SJCRH30 (cell line): ENCODE data around the gene TMA7. TPM values are rescaled to one million over a fixed set of nuclear protein-coding genes. Genes with fewer than 3 reads are reported as not detected.

Experiments
- DNase-seq, 2 experiments: peaks; one replicate each; pipeline ENCODE4 v3.0.0-alpha.2; 2015 to 2020
- H3K27ac ChIP-seq: fragments of 250-450 bp; sonication (Bioruptor Pico); 2 replicates; pipeline ENCODE4 v1.5.1; 2020; ENCODE audit warnings: mild to moderate bottlenecking, moderate library complexity
- H3K27me3 ChIP-seq: fragments of 250-450 bp; sonication (Bioruptor Pico); 2 replicates; pipeline ENCODE4 v1.5.1; 2020; ENCODE audit warnings: mild to moderate bottlenecking, moderate library complexity
- H3K36me3 ChIP-seq: fragments of 250-450 bp; sonication (Bioruptor Pico); 2 replicates; pipeline ENCODE4 v1.5.1; 2020; ENCODE audit warnings: mild to moderate bottlenecking, moderate library complexity
- H3K4me1 ChIP-seq: fragments of 250-450 bp; sonication (Bioruptor Pico); 2 replicates; pipeline ENCODE4 v1.5.1; 2020; ENCODE audit warnings: mild to moderate bottlenecking, moderate library complexity
- H3K4me3 ChIP-seq: fragments of 250-450 bp; sonication (Bioruptor Pico); 2 replicates; pipeline ENCODE4 v1.5.1; 2020; ENCODE audit warnings: mild to moderate bottlenecking, moderate library complexity
- H3K9me3 ChIP-seq: fragments of 250-450 bp; sonication (Bioruptor Pico); replicated peaks from 2 replicates; pipeline ENCODE4 v1.5.1; 2020; ENCODE audit warnings: mild to moderate bottlenecking, moderate library complexity
- total RNA-seq: library from RNA; depleted of rRNA; stranded (reverse); fragments of >200 nt; shearing (Covaris generic); gene quantifications from 2 replicates; pipeline ENCODE4 v1.2.3, GENCODE V29; 2014

The TMA7 gene
- total RNA-seq, 1 experiment from 2014 or later: 498 TPM

DNA sequence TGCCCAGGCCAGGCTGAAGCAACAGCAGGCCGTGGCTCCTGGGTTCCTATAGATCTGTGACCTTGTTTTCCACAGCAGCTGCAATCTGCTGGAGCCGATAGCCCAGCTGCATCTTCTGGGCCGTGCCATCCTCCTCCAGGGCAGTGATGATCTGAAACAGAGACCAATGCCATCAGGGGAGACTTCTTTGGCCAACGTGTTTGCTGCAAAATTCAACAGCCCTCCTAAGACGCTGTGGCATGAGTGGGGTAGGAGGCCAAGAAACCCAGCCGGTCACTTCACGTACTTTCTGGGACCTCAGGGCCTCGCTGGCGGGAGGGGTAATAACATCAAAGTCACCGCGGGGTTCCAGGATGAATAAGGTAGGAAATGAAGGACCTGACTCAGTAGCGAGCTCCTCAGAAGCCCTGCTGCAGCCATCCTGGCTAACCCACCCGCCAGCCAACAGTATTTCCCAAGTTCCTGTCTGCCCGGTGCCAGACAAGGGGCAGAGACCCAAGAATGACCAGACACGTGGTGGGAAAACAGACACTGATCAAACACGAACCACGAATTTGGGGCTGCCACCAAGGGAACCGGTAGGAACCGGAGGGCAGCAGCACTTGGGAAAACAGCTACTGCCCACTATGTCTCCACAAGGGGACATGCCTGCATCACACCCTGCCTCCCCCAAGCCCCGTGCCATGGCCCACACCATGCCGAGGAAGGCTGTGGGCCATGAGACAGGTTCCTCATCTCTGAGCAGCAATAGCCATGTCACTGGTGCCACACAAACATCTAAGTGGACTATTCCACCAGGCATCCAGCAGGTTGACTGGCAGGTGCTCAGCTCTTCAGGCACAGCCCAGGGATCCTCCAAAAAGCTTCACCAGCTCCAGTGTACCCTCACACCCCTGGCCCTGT lies 35.4 kb upstream of the TMA7 start:
- peaks cover 4% of the 10 kb centered on the region; the same call in 1 of the 2 replicates for H3K4me1 ChIP-seq
- no peaks in the 10 kb centered on the region for H3K9me3 ChIP-seq
- no peaks in the 10 kb centered on the region for H3K27me3 ChIP-seq
- no peak overlapping the region for H3K27ac ChIP-seq
- peaks cover 25% of the 10 kb centered on the region for H3K36me3 ChIP-seq
- DNase-seq: no peak
- no peak overlapping the region for H3K4me3 ChIP-seq

DNA sequence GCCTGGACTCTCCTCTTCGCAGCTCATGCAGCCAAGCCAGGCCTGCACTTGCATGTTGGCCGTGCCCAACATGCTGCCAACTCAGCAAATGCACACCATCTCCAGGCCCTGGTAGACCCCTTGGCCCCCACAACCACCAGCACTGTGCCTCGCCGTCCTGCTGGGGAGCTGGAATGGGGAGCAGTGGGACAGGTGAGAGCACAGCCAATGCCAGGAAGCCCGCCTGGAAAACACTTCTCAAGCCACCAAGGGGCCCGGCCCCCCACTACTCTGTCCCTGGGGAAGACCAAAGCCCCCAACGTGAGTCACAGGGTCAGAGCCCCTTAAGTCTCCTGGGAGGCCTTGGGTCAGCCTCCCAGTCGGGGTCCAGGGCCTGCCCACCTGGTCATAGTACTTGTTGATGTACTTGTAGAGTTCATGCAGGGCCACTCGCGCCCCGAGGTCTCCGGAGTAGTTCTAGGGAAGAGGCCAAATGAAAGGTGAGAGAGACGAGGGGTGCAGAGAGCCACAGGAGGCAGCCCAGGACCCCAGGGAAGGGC lies 34.6 kb upstream of the TMA7 start:
- H3K36me3 ChIP-seq: peaks cover 26% of the 10 kb centered on the region
- no peak overlapping the region for H3K27ac ChIP-seq
- no peaks in the 10 kb centered on the region for H3K27me3 ChIP-seq
- peaks cover 4% of the 10 kb centered on the region; the same call in 1 of the 2 replicates for H3K4me1 ChIP-seq
- H3K4me3 ChIP-seq: no peak overlapping the region
- no peak for DNase-seq
- no peaks in the 10 kb centered on the region for H3K9me3 ChIP-seq

DNA sequence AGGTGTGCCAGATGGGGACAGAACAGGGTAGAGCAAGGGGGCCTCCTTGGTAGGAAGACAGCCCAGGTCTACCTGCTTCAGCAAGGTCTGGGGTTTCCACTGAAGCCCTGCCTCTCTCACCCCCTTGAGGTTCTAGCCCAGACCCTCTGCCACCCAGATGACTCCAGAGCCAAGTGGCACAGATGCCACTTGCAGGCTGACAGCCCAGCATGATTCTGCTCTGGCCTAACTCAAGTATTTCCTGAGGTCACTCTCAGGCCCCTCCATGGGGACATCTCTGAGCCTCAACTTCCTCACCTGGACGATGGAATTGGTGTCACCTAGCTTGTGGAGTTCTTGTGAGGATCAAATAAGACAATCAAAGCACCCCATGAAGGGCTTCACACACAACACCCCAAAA lies 34.1 kb upstream of the TMA7 start:
- H3K4me3 ChIP-seq: no peak overlapping the region
- peaks cover 27% of the 10 kb centered on the region for H3K36me3 ChIP-seq
- H3K4me1 ChIP-seq: peaks cover 4% of the 10 kb centered on the region; the same call in 1 of the 2 replicates
- H3K9me3 ChIP-seq: no peaks in the 10 kb centered on the region
- DNase-seq: no peak
- no peaks in the 10 kb centered on the region for H3K27me3 ChIP-seq
- no peak overlapping the region for H3K27ac ChIP-seq

DNA sequence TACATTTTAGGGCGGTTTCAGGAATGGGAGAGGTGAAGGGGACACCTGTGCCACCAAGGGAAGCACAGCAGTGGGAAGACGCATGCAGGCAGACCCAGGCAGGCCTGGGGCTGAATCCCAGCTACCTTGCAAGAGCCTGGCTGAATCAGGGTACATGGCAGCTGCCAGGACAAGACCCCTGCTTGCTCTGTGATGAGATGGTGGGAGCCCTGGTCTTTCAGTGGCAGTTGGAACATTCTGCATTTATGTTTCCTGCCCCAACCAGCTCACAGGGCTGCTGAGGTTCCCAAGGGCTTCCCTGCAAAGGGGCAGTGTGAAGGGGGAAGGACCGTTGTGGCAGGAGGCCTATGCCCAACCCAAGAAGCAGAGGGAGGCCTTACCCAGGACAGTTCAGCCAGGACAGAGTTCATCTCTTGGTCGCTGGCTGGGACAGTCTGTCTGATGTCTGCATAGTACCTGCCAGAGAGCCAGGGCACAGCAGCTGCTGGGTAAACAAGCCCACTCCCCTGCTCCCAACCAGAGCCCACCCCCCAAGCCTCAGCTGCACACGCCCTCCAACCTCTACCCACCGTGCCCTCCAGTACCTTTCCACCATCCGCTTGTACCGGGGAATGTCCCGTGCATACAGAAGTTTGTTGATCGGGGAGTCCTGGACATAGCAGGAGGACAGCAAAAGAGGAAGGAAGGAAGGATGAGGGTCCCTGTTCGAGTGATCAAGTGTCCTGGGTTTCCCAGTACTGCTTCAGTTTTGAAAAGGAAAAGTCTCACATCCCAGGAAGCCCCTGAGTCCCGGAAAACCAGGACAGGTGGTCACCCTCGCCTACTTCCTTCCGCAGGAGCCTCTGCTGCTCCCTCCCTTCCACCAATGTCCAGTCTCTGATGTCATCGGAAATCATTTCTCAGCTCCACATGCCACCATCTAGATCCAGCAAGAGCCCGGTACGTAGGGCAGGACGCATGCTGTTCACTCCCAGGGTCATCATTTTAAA lies 33.3 kb upstream of the TMA7 start:
- no peaks in the 10 kb centered on the region for H3K9me3 ChIP-seq
- peaks cover 4% of the 10 kb centered on the region; the same call in 1 of the 2 replicates for H3K4me1 ChIP-seq
- H3K27me3 ChIP-seq: no peaks in the 10 kb centered on the region
- H3K4me3 ChIP-seq: no peak overlapping the region
- no peak for DNase-seq
- peaks cover 30% of the 10 kb centered on the region for H3K36me3 ChIP-seq
- H3K27ac ChIP-seq: no peak overlapping the region

DNA sequence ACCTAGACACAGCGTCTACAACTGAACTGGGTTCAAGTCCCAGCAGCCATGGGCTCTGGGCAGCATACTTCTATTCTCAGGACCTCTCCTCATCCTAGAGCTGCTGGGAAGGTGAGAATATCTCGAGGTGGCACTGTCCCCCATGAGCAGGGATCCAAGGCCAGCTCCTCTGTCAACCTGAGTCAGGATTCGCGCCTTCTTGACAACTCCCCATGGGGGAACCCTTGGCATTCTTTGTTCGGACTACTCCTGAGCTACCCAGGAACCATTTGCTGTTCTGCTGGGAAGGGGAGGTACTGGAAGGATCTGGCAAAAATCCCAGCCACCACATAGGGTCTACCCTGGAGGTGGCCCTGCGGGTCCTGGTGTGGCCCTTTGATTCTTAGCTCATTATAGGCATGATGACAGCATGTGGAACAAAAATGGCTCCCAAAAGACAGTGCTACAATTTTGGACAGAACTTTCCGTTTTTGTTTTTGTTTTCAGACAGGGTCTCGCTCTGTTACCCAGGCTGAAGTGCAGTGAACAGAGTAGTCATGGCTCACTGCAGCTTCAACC lies 32.4 kb upstream of the TMA7 start:
- H3K27me3 ChIP-seq: no peaks in the 10 kb centered on the region
- H3K27ac ChIP-seq: no peak overlapping the region
- no peaks in the 10 kb centered on the region; the same call in 1 of the 2 replicates for H3K4me1 ChIP-seq
- H3K36me3 ChIP-seq: peaks cover 30% of the 10 kb centered on the region
- DNase-seq: no peak
- H3K9me3 ChIP-seq: no peaks in the 10 kb centered on the region
- H3K4me3 ChIP-seq: no peak overlapping the region

DNA sequence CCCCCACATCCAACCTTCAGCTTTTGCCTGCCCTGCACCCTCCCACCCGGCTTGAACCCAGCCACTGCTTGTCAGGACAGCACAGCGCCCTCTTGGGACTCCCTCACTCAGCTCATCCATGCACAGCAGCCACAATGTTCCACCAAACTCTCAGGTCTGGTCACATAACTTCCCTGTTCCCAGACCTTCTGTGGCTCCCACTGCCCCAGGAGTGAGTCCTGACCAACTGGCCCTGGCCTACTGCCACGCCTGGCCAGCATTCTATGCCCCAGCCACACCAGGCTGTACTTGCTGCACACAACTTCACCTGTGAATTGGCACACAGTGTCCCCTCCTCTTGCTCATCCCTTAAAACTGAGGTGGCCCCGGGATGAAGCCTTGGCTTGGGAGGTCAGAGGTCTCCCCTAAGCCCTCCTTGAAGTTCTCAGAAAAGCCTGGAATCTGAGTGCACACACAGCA lies 31.2 kb upstream of the TMA7 start:
- Histone ChIP-seq H3K36me3 (peaks cover 29% of the 10 kb centered on the region), H3K9me3 (no peaks in the 10 kb centered on the region), H3K27me3 (no peaks in the 10 kb centered on the region), H3K4me3 (no peak overlapping the region), H3K4me1 (no peaks in the 10 kb centered on the region), H3K27ac (no peak overlapping the region)
- peak in 1 of 2 experiments; percentile 1 for DNase-seq

DNA sequence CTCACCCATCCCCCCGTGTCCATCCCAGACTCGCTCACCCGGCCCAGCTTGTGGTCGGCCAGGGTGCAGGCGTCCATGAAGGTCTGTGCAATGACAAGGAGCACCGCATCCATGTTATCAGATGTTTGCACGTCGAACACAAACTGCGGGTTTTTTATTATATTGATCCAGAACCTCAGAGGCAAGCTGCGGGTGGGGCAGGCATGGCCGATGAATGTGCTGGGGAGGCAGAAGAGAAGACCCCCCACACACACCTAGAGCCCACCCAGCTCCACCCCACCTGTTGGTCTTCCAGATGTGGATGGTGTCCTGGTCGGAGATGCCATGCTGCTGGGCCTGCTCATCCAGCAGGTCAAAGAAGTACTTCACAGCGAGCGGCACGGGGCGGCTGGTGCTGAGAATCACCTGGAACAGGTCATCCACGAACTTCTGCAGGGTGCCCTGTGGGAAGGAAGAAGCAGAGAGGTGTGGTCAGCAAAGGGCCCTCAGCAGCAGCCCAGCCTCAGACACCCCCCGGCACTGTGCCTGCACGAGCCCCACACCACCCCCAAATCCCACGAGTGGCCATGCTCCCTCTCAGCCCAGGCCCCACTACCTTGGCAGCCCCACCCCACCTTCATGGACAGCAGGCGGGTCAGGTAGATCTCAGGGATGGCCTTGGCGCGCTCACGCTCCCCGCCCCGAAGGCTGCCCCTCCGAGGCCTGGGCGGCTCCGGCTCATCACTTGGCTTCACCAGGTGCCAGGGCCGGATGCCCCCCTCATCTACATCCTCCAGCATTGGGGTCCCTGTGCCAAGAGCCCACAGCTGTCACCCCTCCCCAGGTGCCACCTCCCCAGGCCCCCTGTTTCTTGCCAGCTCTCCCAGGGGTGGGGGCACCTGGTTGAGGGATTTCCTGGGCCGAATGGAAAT lies 30.5 kb upstream of the TMA7 start:
- peak in 1 of 2 experiments; percentile 1 for DNase-seq
- H3K27ac ChIP-seq: no peak overlapping the region
- no peaks in the 10 kb centered on the region for H3K9me3 ChIP-seq
- H3K36me3 ChIP-seq: peaks cover 23% of the 10 kb centered on the region; the same call in 1 of the 2 replicates
- H3K27me3 ChIP-seq: no peaks in the 10 kb centered on the region
- H3K4me3 ChIP-seq: no peak overlapping the region
- no peaks in the 10 kb centered on the region for H3K4me1 ChIP-seq

DNA sequence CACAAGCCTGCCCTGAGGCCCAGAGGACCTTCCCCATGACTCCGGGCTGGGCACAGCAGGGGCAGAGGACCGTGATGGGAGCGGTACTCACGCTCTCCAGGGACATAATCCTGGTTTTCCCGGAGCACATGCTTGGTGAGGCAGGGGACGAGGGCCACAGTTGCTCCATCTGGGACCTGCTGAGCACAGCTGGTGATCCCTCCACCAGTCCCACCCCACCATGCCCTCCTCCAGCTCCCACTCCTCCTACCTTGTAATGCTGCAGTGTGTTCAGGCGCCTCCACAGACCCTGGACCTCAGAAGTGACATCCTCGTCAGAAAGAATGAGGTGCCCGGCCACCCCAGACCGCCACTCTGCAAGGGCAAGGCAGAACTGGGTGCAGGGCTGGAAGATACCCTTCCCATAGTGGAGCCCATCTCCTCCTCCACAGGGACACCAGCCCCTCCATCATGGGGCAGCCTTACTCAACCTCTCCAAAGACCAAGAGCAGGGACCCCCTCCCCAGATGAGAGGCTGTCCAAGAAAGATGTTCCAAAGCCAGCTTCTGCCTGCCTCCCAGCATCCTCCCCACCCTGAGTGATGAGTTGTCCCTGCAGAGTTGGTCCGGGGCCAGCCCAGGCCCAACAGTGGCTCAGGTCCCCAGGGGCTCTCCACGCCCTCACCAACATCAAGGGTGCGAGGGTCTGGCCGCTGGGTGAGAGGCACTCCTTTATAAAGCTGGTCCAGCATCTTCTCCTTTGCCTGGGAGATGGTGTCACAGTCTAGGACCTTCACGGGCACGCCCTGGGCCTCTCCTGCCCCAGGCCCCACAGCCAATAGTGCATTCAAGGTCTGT lies 29.6 kb upstream of the TMA7 start:
- H3K4me1 ChIP-seq: no peaks in the 10 kb centered on the region
- no peaks in the 10 kb centered on the region for H3K27me3 ChIP-seq
- peaks cover 23% of the 10 kb centered on the region; the same call in 1 of the 2 replicates for H3K36me3 ChIP-seq
- peak in 1 of 2 experiments; percentile 1 for DNase-seq
- H3K4me3 ChIP-seq: no peak overlapping the region
- H3K27ac ChIP-seq: no peak overlapping the region
- H3K9me3 ChIP-seq: no peaks in the 10 kb centered on the region

DNA sequence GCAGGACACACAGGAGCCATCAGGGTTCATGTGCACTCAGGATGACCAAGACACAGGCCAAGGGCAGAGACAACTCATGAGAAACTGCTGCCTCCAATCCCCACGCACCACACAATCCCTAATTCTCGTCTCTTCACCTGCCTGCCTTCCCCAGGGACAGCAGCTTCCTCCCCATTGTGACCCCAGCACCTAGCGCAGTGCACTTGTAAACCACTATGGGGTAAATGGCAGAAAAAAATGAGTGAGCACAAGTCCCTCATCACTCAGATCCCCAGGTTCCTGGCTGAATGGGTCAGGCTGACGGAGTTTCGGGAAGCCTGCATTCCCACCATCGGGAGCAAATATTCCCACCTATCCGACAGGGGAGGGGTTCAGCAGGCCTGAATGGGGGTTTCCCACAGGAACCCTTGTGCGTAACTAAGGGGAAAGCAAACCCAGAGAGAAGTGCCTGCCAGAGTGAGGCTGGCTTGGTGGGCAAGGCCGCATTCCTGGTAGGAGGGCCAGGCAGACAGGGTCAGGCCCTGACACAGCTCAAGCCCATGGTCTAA lies 28.9 kb upstream of the TMA7 start:
- no peak overlapping the region for H3K4me3 ChIP-seq
- H3K36me3 ChIP-seq: peaks cover 22% of the 10 kb centered on the region; the same call in 1 of the 2 replicates
- no peaks in the 10 kb centered on the region for H3K4me1 ChIP-seq
- no peaks in the 10 kb centered on the region for H3K27me3 ChIP-seq
- no peaks in the 10 kb centered on the region for H3K9me3 ChIP-seq
- no peak for DNase-seq
- H3K27ac ChIP-seq: no peak overlapping the region

DNA sequence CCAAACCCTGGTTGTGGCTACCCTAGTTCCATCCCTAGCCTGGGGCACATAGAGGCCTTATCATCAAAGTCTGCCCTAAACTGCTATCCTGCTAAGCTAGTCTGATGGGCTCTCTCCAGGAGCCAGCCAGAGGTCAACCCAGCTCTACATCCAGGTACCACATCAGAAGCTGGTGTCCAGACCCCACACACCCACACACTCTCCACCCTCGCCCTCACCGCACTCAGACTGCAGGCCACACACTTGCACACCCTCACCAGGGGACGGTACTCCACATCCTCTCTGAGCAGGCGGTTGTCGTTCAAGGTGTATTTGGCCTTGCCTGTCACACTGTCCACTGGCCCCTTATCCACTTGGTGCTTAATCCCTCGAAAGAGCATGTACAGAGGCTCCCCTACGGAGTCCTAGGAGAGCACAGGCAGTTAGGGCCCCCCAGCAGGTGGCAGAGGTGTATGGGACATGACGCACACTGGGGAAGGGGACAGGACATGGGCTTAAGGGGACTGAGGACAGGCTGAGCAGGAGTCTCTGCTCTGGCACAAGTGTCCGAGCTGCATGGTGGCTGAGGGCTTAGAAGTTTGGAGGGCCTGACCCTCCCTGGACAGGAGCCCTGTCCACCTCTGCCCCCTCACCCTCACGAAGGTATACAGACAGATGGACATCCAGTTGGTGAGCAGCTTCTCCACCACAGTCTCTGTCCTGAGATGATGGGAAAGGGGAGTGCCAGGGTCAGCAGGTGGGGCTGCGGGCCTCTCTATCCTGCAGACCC lies 28.3 kb upstream of the TMA7 start:
- H3K4me3 ChIP-seq: no peak overlapping the region
- no peak overlapping the region for H3K27ac ChIP-seq
- no peaks in the 10 kb centered on the region for H3K9me3 ChIP-seq
- no peaks in the 10 kb centered on the region for H3K4me1 ChIP-seq
- H3K36me3 ChIP-seq: peaks cover 20% of the 10 kb centered on the region; the same call in 1 of the 2 replicates
- DNase-seq: no peak
- H3K27me3 ChIP-seq: no peaks in the 10 kb centered on the region

DNA sequence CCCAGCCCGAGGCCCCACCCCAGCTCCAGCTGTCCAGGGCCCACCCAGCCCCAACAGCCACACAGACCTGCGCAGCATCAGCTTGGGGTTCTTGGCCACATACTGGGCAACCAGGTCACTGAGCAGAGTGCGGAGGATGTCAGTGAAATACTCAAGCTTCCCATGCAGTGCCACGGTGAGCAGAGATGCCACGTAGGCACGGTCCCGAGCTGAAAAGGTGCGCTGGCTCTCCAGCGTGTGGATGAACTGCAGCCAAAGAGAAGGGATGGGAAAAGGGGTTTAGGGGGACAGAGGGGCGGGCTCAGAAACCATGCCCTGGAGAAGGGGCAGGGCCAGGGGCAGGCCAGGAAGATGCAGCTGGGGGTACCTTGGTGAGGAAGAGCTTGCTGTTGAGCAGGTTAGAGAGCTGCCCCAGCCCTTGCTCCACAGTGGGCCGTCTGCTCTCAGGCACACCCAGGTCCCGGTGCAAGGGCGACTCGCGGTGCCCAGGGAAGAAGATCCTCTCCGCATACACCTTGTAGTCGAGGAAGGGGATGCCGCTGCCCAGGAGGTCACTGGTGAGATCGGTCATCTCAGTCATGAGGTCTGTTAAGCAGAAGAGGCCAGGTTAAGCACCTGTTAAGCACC lies 27.6 kb upstream of the TMA7 start:
- no peak overlapping the region for H3K4me3 ChIP-seq
- H3K27ac ChIP-seq: no peak overlapping the region
- no peaks in the 10 kb centered on the region for H3K27me3 ChIP-seq
- H3K9me3 ChIP-seq: no peaks in the 10 kb centered on the region
- no peaks in the 10 kb centered on the region for H3K4me1 ChIP-seq
- peaks cover 17% of the 10 kb centered on the region; the same call in 1 of the 2 replicates for H3K36me3 ChIP-seq
- DNase-seq: no peak
